NCI-H146 treated with DMSO at 0.1 percent for 48 hours (cell line): Measurements from ENCODE around the gene DKKL1.

Experiments
- DNase-seq: peaks from one replicate; lab custom pipeline; 2025; ENCODE audit not compliant: unreplicated experiment; lab: John Stamatoyannopoulos, UW

The DKKL1 gene

DNA sequence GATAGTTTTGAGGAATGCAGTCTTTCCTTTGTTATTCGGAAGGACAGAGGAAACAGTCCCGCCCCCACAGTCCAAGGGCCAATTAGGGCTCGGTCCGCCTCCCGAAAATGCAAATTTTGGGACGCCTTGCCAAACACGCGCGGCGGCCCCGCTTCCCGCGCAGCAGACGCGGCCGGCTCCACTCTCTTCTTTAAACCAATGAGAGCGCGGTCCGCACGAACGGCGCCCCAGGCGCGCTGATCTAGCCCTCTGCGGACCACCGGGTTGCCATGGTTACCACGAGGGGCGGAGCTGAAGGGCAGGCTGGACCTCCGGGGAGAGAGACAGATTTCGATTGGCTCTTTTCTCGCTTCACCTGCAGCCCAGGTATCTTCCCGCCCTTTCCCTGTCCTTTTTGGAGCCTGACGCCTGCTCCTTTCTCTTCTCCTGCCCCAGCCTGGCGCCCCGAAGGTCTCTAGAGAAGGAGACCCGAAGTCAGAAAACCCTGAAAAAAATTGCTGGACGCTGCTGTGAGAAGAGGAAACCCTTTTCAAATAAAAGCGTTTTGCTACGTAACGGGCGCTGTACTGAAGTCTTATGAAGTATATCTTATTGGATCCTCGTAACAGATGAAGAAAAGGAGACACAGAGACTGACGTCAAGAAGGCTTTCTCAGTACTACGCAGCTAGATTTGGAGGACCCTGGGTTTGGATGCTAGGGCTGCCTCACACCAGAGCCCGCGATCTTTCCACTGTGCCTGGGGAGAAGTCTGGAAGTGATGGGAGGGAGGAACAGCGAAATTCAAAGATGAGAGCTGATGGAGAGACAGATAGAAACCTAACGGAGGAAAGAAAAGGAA, 57.6 kb downstream of the DKKL1 start:
- DNase-seq = peak; percentile 71

DNA sequence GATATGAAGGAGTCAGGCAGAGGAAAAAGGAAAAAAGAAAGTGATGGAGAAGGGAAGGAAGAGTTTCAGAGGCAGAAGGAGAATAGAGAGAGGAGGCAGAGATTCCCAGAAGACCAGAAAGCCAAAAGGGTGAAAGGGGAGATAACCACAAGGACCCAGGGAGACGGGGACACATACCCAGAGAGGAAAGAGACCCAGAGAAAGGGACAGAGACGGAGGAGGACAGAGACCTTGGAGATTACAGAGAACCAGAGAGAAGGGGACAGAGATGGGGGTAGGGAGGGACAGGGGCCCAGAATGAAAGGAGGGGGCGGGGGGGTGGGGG, 58.2 kb downstream of the DKKL1 start:
- no peak for DNase-seq

DNA sequence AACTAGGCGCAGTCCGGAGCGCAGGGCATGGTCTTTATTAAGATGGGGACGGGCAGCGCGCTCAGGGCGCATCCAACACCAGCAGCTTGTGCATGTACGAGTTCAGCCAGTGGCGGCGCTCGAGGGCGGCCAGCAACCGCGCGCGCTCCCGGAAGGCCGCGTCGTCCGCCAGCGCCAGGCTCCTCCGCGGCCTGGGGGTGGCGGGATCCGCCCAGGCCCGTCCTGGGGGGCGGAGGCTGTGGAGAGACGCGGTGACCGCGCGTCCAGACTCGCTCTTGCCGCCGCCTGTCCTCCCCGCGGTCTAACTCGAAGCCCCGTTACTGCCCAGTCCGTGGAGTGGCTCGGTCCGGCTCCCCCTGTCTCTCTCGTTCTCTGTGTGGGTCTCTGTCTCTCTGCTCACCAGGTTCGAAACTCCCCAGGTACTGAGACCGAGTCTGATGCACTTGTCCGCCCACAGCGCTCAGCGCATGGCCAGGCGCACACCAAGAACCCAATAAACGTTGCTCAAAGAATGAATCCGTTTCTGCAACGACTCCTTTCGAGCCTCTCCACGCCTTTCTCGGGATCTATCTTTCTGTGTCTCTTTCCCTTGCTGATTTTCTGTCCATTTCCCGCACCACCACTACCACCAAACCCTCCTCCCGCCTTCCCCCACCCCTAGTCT, 58.9 kb downstream of the DKKL1 start:
- DNase-seq = peak; percentile 22

DNA sequence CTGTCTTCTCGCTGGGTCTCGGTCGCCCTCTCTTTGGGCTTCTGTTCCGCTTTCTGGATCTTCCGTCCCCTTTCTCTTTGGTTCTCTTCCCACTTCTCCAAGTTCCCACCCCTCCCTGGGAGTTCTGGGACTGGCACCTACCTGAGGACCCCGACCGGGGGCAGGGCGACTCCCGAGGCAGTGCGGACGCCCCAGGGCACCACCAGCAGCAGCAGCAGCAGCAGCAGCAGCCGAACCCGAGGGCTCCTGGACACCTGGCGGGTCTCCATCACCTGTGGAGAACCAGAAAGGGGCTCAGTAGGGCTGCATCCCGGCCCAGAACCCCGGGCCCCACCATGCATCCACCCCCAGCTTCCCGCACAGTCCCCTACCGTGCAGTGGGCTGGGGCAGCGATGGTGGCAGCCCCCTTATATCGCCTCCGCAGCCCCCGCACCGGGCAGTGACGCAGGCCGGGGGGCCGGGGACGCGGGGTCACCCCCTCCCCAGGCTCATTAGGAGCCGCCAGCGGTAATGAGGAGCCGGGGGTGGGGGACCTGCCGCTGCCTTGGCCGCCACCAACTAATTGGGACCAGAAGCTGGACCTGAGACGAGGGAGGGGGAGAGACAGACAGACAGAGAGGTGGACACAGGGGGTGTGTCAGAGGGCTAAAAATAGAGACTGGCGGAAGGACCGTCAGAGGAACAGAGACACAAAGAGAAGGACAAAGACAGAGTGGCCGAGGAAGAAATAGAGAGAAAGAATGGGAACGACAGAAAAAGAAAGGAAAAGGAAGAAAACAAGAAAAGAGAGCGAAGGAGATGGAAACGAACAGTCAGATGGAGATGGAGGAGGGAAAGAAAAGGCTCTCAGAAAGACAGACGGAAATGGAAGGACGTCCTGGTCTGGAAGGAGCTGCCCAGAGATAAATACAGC, 59.7 kb downstream of the DKKL1 start, which contains the start of gene PTH2:
TSS of gene PTH2 (minus strand) at position 371 of the 914 bp plus-strand sequence. CDS start at position 269, 102 bp downstream.
- no peak for DNase-seq

DNA sequence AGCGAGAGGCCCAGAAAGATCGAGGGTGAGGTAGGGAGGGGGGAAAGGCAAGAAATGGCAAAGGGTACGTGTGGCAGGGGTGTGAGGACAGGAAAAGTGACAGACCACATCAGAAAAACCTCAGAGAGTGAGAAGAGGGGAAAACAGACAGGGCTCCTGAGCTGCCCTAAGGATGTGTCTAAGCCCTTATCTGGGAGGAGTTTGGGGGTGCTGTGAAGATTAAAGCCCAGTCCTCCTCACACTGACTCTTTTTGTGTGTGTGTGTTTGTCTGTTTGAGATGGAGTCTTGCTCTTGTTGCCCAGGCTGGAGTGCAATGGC, 60.3 kb downstream of the DKKL1 start:
- no peak for DNase-seq
